HepG2 (cell line): ENCODE results near the gene ST6GALNAC4. TPM values are rescaled to one million over a fixed set of nuclear protein-coding genes. Genes with fewer than 3 reads are reported as not detected.

Source experiments
- ATM ChIP-seq: fragments of 450-650 bp; IDR thresholded peaks from 2 replicates; pipeline ENCODE4 v1.7.1; 2017; ENCODE audit warnings: mild to moderate bottlenecking, borderline replicate concordance
- CCDC6 ChIP-seq: sonication (generic); formaldehyde crosslinking; IDR thresholded peaks from 2 replicates; pipeline ENCODE4 v1.8.1; 2022; ENCODE audit warnings: mild to moderate bottlenecking, missing genetic modification reagents, moderate library complexity
- FOSL2 ChIP-seq: sonication (generic); formaldehyde crosslinking; IDR thresholded peaks from 2 replicates; pipeline ENCODE4 v1.4.0; 2020; ENCODE audit warnings: missing genetic modification reagents
- FOXP4 ChIP-seq: sonication (generic); formaldehyde crosslinking; IDR thresholded peaks from 2 replicates; pipeline ENCODE4 v1.4.0; 2020; ENCODE audit warnings: missing genetic modification reagents
- MED1 ChIP-seq: sonication (generic); formaldehyde crosslinking; IDR thresholded peaks from 2 replicates; pipeline ENCODE4 v1.4.0; 2020; ENCODE audit warnings: missing genetic modification reagents
- NCOR1 ChIP-seq: fragments of 200-600 bp; sonication (generic); IDR thresholded peaks from 2 replicates; pipeline ENCODE4 v1.7.0; 2017; ENCODE audit warnings: antibody characterized with exemption, low read length, borderline replicate concordance
- POLR2A ChIP-seq, 2 experiments: IDR thresholded peaks; 2 replicates each; pipeline ENCODE4 v1.6.1; 2011; ENCODE audit warnings: low read depth in 2 of 2, low read length in 2 of 2, mild to moderate bottlenecking in 1 of 2, moderate library complexity in 1 of 2; ENCODE audit not compliant: insufficient read depth in 1 of 2
- RORA ChIP-seq: sonication (generic); formaldehyde crosslinking; IDR thresholded peaks from 2 replicates; pipeline ENCODE4 v1.5.0; 2020; ENCODE audit warnings: mild to moderate bottlenecking, missing genetic modification reagents, moderate library complexity
- RXRA ChIP-seq: sonication (generic); formaldehyde crosslinking; IDR thresholded peaks from 2 replicates; pipeline ENCODE4 v1.5.1; 2020; ENCODE audit warnings: missing genetic modification reagents
- TERF1 ChIP-seq: sonication (generic); formaldehyde crosslinking; IDR thresholded peaks from 2 replicates; pipeline ENCODE4 v1.8.0; 2022; ENCODE audit warnings: mild to moderate bottlenecking, missing genetic modification reagents, moderate library complexity
- WIZ ChIP-seq: sonication (generic); formaldehyde crosslinking; IDR thresholded peaks from 2 replicates; pipeline ENCODE4 v1.5.1; 2020; ENCODE audit warnings: mild to moderate bottlenecking, missing genetic modification reagents
- ZFP91 ChIP-seq: sonication (generic); formaldehyde crosslinking; IDR thresholded peaks from 2 replicates; pipeline ENCODE4 v1.9.0; 2022; ENCODE audit warnings: missing genetic modification reagents, mild to moderate bottlenecking, borderline replicate concordance
- ZNF350 ChIP-seq: sonication (generic); formaldehyde crosslinking; IDR thresholded peaks from 2 replicates; pipeline ENCODE4 v1.4.0; 2020; ENCODE audit warnings: mild to moderate bottlenecking, low read depth, missing genetic modification reagents, borderline replicate concordance
- ZNF574 ChIP-seq: sonication (generic); formaldehyde crosslinking; IDR thresholded peaks from 2 replicates; pipeline ENCODE4 v1.4.0; 2020; ENCODE audit warnings: missing genetic modification reagents
- ZNF687 ChIP-seq: sonication (generic); formaldehyde crosslinking; IDR thresholded peaks from 2 replicates; pipeline ENCODE4 v1.5.1; 2020; ENCODE audit warnings: mild to moderate bottlenecking, missing genetic modification reagents, moderate library complexity
- polyA plus RNA-seq, 8 experiments: library from polyadenylated mRNA; depleted of rRNA in 3 of 8; stranded (reverse) in 7 of 8; unstranded in 1 of 8; fragments of >200 nt; fragmentation: Illumina TruSeq in 4 of 8; extraction: Trizol in 4 of 8; gene quantifications; 2 replicates each; pipeline versions ENCODE4 v1.2.1 to v1.2.3, GENCODE V29; 2011 to 2016; ENCODE audit warnings: low read depth in 4 of 8, missing spikeins in 1 of 8, mixed read lengths in 1 of 8; ENCODE audit not compliant: insufficient read depth in 1 of 8
- total RNA-seq, 5 experiments: library from RNA; depleted of rRNA; stranded (reverse); fragments of >200 nt; fragmentation: Illumina TruSeq; extraction: Trizol; gene quantifications; 2 replicates each; pipeline ENCODE4 v1.2.3, GENCODE V29; 2016; ENCODE audit warnings: low read depth in 1 of 5

ST6GALNAC4 gene
- total and polyA plus RNA-seq, 2 of the 13 experiments (the other 11 are each of a cell fraction or from before 2014, with no cell fraction given): 18.8 to 27.7 TPM

- TF ChIP-seq ZNF350 (CRISPR knock-in tag) (0 out of 2 replicates have a peak, but pooled peaks have one; percentile 31), ZNF574 (CRISPR knock-in tag) (peak; percentile 30; the same call in 1 of the 2 replicates), POLR2A (IDR thresholded peaks at IDR 0.05; ENCODE audit: insufficient read depth in 1 of 2, low read depth in 2 of 2, low read length in 2 of 2) (no peak; a peak in 1 of 4 replicates), NCOR1 (no peak), RORA (no peak), FOXP4 (CRISPR knock-in tag) (no peak), ZNF687 (CRISPR knock-in tag) (peak; percentile 71), MED1 (0 out of 2 replicates have a peak, but pooled peaks have one; percentile 38), FOSL2 (CRISPR knock-in tag) (no peak), ATM (no peak), TERF1 (no peak), ZFP91 (peak; percentile 61), WIZ (CRISPR knock-in tag) (no peak), CCDC6 (CRISPR knock-in tag) (peak; percentile 13; the same call in 1 of the 2 replicates), RXRA (peak; percentile 24)
Measured at GRCh38 chr9:127898433-127899127, 18.3 kb downstream of the ST6GALNAC4 start (continued).
